SIG-M5 (cell line): Measurements from ENCODE around the gene ZNF516.

Experiments used
- DNase-seq: peaks from one replicate; lab custom pipeline; 2025; lab: John Stamatoyannopoulos, UW

The ZNF516 gene

GRCh38 chr18:76361219-76361618 lies 133.8 kb downstream of the ZNF516 start:
- no peak for DNase-seq

GRCh38 chr18:76359909-76360308 lies 135.1 kb downstream of the ZNF516 start:
- DNase-seq, result no peak

- no peak for DNase-seq
Measured at GRCh38 chr18:76358774-76359173, 136.3 kb downstream of the ZNF516 start.

GRCh38 chr18:76357585-76358260 lies 137.3 kb downstream of the ZNF516 start:
- DNase-seq, result no peak

GRCh38 chr18:76357174-76357573 lies 137.9 kb downstream of the ZNF516 start:
- DNase-seq, result no peak

- no peak for DNase-seq
Measured at GRCh38 chr18:76356666-76357065, 138.4 kb downstream of the ZNF516 start.

- no peak for DNase-seq
Measured at GRCh38 chr18:76354348-76354747, 140.7 kb downstream of the ZNF516 start.

- DNase-seq, result no peak
Measured at GRCh38 chr18:76353500-76353899, 141.5 kb downstream of the ZNF516 start.

GRCh38 chr18:76353046-76353445 lies 142.0 kb downstream of the ZNF516 start:
- no peak for DNase-seq

GRCh38 chr18:76351961-76352581 lies 143.0 kb downstream of the ZNF516 start:
- DNase-seq, result no peak

GRCh38 chr18:76350134-76351025 lies 144.7 kb downstream of the ZNF516 start:
- no peak for DNase-seq

- peak; percentile 6 for DNase-seq
Measured at GRCh38 chr18:76349067-76349715, 145.9 kb downstream of the ZNF516 start.

- DNase-seq, result no peak
Measured at GRCh38 chr18:76348267-76349066, 146.6 kb downstream of the ZNF516 start.

GRCh38 chr18:76347341-76347740 lies 147.7 kb downstream of the ZNF516 start:
- no peak for DNase-seq

GRCh38 chr18:76346490-76347130 lies 148.4 kb downstream of the ZNF516 start:
- DNase-seq, result no peak

GRCh38 chr18:76345901-76346300 lies 149.1 kb downstream of the ZNF516 start:
- no peak for DNase-seq

GRCh38 chr18:76343938-76344569 lies 151.0 kb downstream of the ZNF516 start:
- no peak for DNase-seq

GRCh38 chr18:76340410-76340809 lies 154.6 kb downstream of the ZNF516 start:
- DNase-seq, result no peak

GRCh38 chr18:76339246-76339620 lies 155.8 kb downstream of the ZNF516 start:
- DNase-seq, result no peak

GRCh38 chr18:76338619-76339245 lies 156.3 kb downstream of the ZNF516 start:
- DNase-seq, result no peak
